ENCODE measurements around the gene ILF2. TPM values are rescaled to one million over a fixed set of nuclear protein-coding genes. Genes with fewer than 3 reads are reported as not detected.
A peak's percentile ranks its signal among the peaks of the same experiment; 100 is the strongest.

The ILF2 gene
- total and polyA plus RNA-seq, 3 experiments from 2014 or later, result 126 to 394 (median 379) TPM

DNA sequence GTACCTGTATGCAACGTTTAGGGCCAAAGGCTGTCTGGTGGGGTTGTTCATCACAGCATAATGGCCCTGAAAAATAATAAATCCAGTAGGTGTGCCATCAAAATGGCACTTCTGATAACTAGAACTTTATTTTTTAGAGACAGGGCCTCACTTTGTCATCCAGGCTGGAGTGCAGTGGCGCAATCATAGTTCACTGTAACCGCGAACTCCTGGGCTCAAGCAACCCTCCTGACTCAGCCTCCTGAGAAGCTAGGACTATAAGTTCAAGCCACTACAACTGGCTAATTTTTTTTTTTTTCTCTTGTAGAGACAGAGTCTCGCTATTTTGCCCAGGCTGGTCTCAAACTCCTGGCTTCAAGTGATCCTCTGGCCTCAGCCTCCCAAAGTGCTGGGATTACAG, 7.6 kb downstream of the ILF2 start:
- H3K9me3 Mint-ChIP-seq, result no peaks in the 10 kb centered on the region
- POLR2A ChIA-PET, result no interaction called here

DNA sequence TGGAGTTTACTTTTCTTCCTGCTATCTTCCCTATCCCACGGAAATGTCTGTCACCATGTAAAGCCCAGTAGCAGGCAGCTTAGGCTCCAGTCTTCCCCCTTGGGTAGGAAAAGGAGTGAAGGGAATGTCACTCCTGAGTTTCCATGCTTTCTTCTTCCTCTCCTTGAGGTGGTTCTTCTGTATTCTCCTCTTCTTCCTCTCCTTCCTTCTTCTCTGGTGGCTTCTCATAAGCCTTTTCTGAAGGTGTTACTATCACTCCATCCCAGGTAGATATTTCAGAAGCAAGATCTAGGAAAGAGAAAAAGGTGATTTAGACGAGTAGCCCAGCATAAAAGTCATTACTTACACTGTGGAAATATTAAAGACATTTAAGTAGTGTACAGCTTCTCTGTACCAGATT, 8.5 kb downstream of the ILF2 start:
- Mint-ChIP-seq H3K4me3 (peak overlapping the region in 2 of 7 donors; percentile 23 to 61), H3K27ac (peak overlapping the region in 3 of 8 donors; percentile 45 to 70 (median 56)), H3K27me3 (peaks cover 0 to 1% of the 10 kb centered on the region in 2 donors), H3K36me3 (peaks cover 17 to 79% (median 19%) of the 10 kb centered on the region in 3 donors), H3K4me1 (peaks cover 13 to 23% (median 18%) of the 10 kb centered on the region in 3 donors), H3K9me3 (no peaks in the 10 kb centered on the region)
- ChIA-PET POLR2A (no interaction called here), CTCF (interaction anchor here (1.8 kb wide), 1 partner anchor 15 kb away, joined by 8 read pairs; the partner anchor contains the start of gene NPR1)
- H3K4me1 ChIP-seq (ENCODE audit: insufficient read depth, low read length), result peaks cover 18% of the 10 kb centered on the region
- no peak for DNase-seq
- H3K9me3 ChIP-seq (ENCODE audit: low read length), result no peaks in the 10 kb centered on the region
- H3K27ac ChIP-seq (ENCODE audit: low read depth, low read length), result no peak overlapping the region
- H3K4me3 ChIP-seq (ENCODE audit: low read length), result no peak overlapping the region
- H3K27me3 ChIP-seq (ENCODE audit: insufficient read depth, low read length, poor library complexity, severe bottlenecking), result no peaks in the 10 kb centered on the region
- H3K36me3 ChIP-seq (ENCODE audit: insufficient read depth, low read length), result peaks cover 59% of the 10 kb centered on the region

More for the DNA sequence above, 7.6 kb downstream of the ILF2 start:
- Mint-ChIP-seq H3K27ac (peak overlapping the region in 1 of 8 donors; percentile 70), H3K4me1 (peaks cover 17 to 31% (median 26%) of the 10 kb centered on the region in 3 donors), H3K36me3 (peaks cover 24 to 88% (median 27%) of the 10 kb centered on the region in 3 donors), H3K4me3 (no peak overlapping the region), H3K27me3 (peaks cover 0 to 1% of the 10 kb centered on the region in 2 donors)
- Histone ChIP-seq H3K4me1 (ENCODE audit: insufficient read depth, low read length) (peaks cover 17% of the 10 kb centered on the region), H3K4me3 (ENCODE audit: low read length) (no peak overlapping the region), H3K9me3 (ENCODE audit: low read length) (no peaks in the 10 kb centered on the region), H3K27ac (ENCODE audit: low read depth, low read length) (no peak overlapping the region), H3K36me3 (ENCODE audit: insufficient read depth, low read length) (peaks cover 68% of the 10 kb centered on the region), H3K27me3 (ENCODE audit: insufficient read depth, low read length, poor library complexity, severe bottlenecking) (no peaks in the 10 kb centered on the region)
- DNase-seq, result no peak
- CTCF ChIA-PET, result interaction anchor here (1.8 kb wide), 1 partner anchor 14 kb away, joined by 8 read pairs; the partner anchor contains the start of gene NPR1

DNA sequence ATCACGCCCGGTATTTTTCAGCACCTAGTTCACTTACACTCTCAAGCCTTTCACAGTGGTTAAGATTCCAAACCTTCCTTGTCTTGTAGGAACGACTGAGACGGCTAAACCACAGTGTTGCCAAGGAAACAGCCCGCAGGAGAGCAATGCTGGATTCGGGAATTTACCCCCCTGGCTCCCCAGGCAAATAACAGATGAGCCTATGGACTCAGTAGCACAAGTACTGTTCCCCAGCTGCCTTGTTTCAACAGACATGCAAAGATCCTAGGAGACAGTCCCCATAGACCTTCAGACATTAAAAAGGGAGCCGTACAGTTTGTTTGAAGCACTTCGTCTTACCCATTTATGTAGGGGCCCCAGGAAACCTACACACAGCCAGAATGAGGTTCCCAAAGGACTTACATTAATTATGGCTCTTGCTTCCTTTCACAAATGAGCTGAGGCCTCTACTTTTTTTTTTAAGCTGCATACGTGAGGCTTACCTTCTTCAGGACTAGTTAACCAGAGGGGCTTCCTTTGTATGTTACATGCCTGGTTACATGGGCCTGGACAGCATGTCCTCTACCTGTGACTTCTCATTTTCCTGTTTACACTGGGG, 9.6 kb downstream of the ILF2 start:
- H3K36me3 Mint-ChIP-seq, result peaks cover 17 to 68% (median 17%) of the 10 kb centered on the region in 3 donors
- H3K36me3 ChIP-seq (ENCODE audit: insufficient read depth, low read length), result peaks cover 48% of the 10 kb centered on the region

DNA sequence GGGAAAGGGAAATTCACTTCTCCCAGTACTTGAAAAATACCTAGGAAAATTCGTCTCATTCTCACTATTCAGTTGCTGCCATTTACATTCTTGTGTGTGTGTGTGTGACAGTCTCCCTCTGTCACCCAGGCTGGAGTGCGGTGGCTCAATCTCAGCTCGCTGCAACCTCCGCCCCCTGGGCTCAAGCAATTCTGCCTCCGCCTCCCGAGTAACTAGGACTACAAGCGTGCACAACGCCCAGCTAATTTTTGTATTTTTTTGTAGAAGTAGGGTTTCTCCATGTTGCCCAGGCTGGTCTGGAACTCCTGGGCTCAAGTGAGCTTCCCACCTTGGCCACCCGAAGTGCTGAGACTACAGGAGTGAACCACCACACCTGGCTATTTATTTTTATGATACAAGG, 11.1 kb downstream of the ILF2 start:
- H3K4me1 ChIP-seq (ENCODE audit: insufficient read depth, low read length), result peaks cover 18% of the 10 kb centered on the region
- ChIA-PET CTCF (interaction anchor here (1.2 to 2.0 kb wide), 2 partner anchors 10 to 26 kb away, joined by 3 to 8 read pairs; partner anchors contain the start of genes CHTOP and ILF2), POLR2A (interaction anchor here (0.6 to 1.7 kb wide), 5 partner anchors 8 to 155 kb away, joined by 3 to 18 read pairs (median 3); partner anchors contain the start of genes CHTOP and ILF2)
- no peaks in the 10 kb centered on the region for H3K27me3 ChIP-seq (ENCODE audit: insufficient read depth, low read length, poor library complexity, severe bottlenecking)
- no peak for DNase-seq
- Mint-ChIP-seq H3K4me1 (peaks cover 13 to 21% (median 18%) of the 10 kb centered on the region in 3 donors), H3K9me3 (no peaks in the 10 kb centered on the region), H3K27ac (peak overlapping the region in 7 of 8 donors; percentile 49 to 96 (median 87)), H3K36me3 (peaks cover 11 to 53% (median 14%) of the 10 kb centered on the region in 3 donors), H3K27me3 (no peaks in the 10 kb centered on the region), H3K4me3 (peak overlapping the region; percentile 94 to 97 (median 96))
- H3K4me3 ChIP-seq (ENCODE audit: low read length), result peak overlapping the region; percentile 91
- peaks cover 33% of the 10 kb centered on the region for H3K36me3 ChIP-seq (ENCODE audit: insufficient read depth, low read length)
- no peaks in the 10 kb centered on the region for H3K9me3 ChIP-seq (ENCODE audit: low read length)
- H3K27ac ChIP-seq (ENCODE audit: low read depth, low read length), result peak overlapping the region; percentile 27

More for the DNA sequence above, 9.6 kb downstream of the ILF2 start:
- Histone ChIP-seq H3K4me3 (ENCODE audit: low read length) (no peak overlapping the region), H3K4me1 (ENCODE audit: insufficient read depth, low read length) (peaks cover 18% of the 10 kb centered on the region), H3K9me3 (ENCODE audit: low read length) (no peaks in the 10 kb centered on the region), H3K27me3 (ENCODE audit: insufficient read depth, low read length, poor library complexity, severe bottlenecking) (no peaks in the 10 kb centered on the region), H3K27ac (ENCODE audit: low read depth, low read length) (no peak overlapping the region)
- ChIA-PET POLR2A (no interaction called here), CTCF (interaction anchor here (1.8 kb wide), 1 partner anchor 16 kb away, joined by 8 read pairs; the partner anchor contains the start of gene NPR1)
- H3K4me3 Mint-ChIP-seq, result peak overlapping the region in 5 of 7 donors; percentile 19 to 65 (median 32)
- peaks cover 13 to 23% (median 18%) of the 10 kb centered on the region in 3 donors for H3K4me1 Mint-ChIP-seq
- peak overlapping the region in 3 of 8 donors; percentile 56 to 73 (median 60) for H3K27ac Mint-ChIP-seq
- no peaks in the 10 kb centered on the region for H3K9me3 Mint-ChIP-seq
- no peak for DNase-seq
- H3K27me3 Mint-ChIP-seq, result peaks cover 0 to 1% of the 10 kb centered on the region in 2 donors

DNA sequence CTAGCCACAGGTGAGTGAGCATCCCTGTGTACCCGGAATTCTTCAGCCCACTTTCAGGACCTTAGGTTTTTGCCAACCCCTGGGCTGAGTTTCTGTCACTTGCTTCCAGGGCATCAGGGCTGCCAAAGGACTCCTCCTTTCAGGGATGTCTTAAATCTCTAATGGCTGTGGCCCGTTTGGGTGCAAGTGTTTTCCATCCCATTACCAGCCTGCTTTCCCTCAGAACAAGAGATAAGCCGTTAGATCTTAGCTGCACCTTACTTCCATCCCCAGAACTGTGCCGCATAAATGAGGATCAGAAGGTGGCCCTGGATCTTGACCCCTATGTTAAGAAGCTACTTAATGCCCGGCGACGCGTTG, 11.6 kb downstream of the ILF2 start:
- POLR2A ChIA-PET, result interaction anchor here (0.8 to 1.7 kb wide), 5 partner anchors 9 to 116 kb away, joined by 3 to 18 read pairs (median 3); partner anchors contain the start of genes CHTOP, ILF2 and SLC27A3
- Mint-ChIP-seq H3K9me3 (no peaks in the 10 kb centered on the region), H3K36me3 (peaks cover 9 to 48% (median 10%) of the 10 kb centered on the region in 3 donors)

DNA sequence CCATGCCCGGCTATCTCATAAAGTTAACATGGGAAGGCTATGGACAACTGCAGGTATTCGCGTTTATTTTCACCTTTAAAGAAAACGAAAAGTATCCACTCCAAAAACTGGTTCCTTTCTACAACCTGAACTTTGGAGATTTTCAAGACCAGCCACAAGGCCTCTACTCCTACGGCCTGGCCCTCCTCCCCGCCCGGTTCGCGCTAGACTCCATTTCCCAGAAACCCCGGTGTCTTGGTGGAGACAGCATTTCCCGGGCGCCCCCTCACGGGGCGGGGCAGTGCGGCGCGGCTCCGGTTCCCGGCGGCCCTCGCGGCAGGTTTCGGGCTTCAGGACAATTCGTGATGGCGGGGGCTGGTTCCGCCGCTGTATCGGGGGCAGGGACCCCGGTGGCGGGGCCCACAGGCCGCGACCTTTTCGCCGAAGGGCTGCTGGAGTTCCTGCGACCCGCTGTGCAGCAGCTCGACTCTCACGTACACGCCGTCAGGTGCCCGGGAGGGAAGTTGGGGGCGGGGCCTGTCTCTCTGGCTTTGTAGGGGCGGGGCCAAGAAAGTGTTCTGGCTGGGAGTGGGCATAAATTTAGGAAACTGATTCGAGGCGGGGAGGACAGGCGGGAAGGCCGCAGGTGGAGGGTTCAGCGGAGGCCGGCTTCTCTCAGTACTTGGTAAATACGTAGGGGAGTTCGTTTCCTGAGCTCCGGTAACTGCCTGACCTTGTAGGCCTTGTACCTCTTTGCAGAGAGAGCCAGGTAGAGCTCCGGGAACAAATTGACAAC, 12.2 kb downstream of the ILF2 start, which contains the start of gene SNAPIN:
Gene SNAPIN (plus strand): TSS at position 304 of the 775 bp plus-strand sequence. CDS start 41 bp downstream, at position 345.
- peak; percentile 82 to 91 (median 84) for DNase-seq
- Histone ChIP-seq H3K27ac (ENCODE audit: low read depth, low read length) (peak within 1 kb of the TSS; percentile 86), H3K4me1 (ENCODE audit: insufficient read depth, low read length) (peaks cover 18% of the 10 kb centered on the region), H3K9me3 (ENCODE audit: low read length) (no peaks in the 10 kb centered on the region), H3K27me3 (ENCODE audit: insufficient read depth, low read length, poor library complexity, severe bottlenecking) (no peaks in the 10 kb centered on the region), H3K36me3 (ENCODE audit: insufficient read depth, low read length) (peaks cover 25% of the 10 kb centered on the region), H3K4me3 (ENCODE audit: low read length) (peak within 1 kb of the TSS; percentile 91)
- H3K4me1 Mint-ChIP-seq, result peaks cover 13 to 21% (median 18%) of the 10 kb centered on the region in 3 donors
- peak within 1 kb of the TSS; percentile 87 to 98 (median 96) for H3K27ac Mint-ChIP-seq
- POLR2A ChIA-PET, result interaction anchor here (0.6 to 1.7 kb wide), 6 partner anchors 9 to 117 kb away, joined by 3 to 18 read pairs (median 3); partner anchors contain the start of genes CHTOP, ILF2 and SLC27A3
- H3K27me3 Mint-ChIP-seq, result no peaks in the 10 kb centered on the region
- CTCF ChIA-PET, result interaction anchor here (0.6 to 2.0 kb wide), 4 partner anchors 11 to 71 kb away, joined by 3 to 8 read pairs (median 4); partner anchors contain the start of genes CHTOP and ILF2
- H3K4me3 Mint-ChIP-seq, result peak within 1 kb of the TSS; percentile 94 to 97 (median 96)
- H3K36me3 Mint-ChIP-seq, result peaks cover 6 to 42% (median 8%) of the 10 kb centered on the region in 3 donors
- no peaks in the 10 kb centered on the region for H3K9me3 Mint-ChIP-seq

More for the DNA sequence above, 11.6 kb downstream of the ILF2 start:
- Mint-ChIP-seq H3K4me3 (peak overlapping the region; percentile 94 to 97 (median 96)), H3K4me1 (peaks cover 13 to 21% (median 18%) of the 10 kb centered on the region in 3 donors), H3K27me3 (no peaks in the 10 kb centered on the region), H3K27ac (peak overlapping the region in 7 of 8 donors; percentile 26 to 96 (median 95))
- Histone ChIP-seq H3K27me3 (ENCODE audit: insufficient read depth, low read length, poor library complexity, severe bottlenecking) (no peaks in the 10 kb centered on the region), H3K4me1 (ENCODE audit: insufficient read depth, low read length) (peaks cover 18% of the 10 kb centered on the region), H3K9me3 (ENCODE audit: low read length) (no peaks in the 10 kb centered on the region), H3K4me3 (ENCODE audit: low read length) (peak overlapping the region; percentile 91), H3K27ac (ENCODE audit: low read depth, low read length) (peak overlapping the region; percentile 86), H3K36me3 (ENCODE audit: insufficient read depth, low read length) (peaks cover 30% of the 10 kb centered on the region)
- DNase-seq, result no peak
- CTCF ChIA-PET, result interaction anchor here (0.6 to 2.0 kb wide), 4 partner anchors 11 to 70 kb away, joined by 3 to 8 read pairs (median 4); partner anchors contain the start of genes CHTOP and ILF2

DNA sequence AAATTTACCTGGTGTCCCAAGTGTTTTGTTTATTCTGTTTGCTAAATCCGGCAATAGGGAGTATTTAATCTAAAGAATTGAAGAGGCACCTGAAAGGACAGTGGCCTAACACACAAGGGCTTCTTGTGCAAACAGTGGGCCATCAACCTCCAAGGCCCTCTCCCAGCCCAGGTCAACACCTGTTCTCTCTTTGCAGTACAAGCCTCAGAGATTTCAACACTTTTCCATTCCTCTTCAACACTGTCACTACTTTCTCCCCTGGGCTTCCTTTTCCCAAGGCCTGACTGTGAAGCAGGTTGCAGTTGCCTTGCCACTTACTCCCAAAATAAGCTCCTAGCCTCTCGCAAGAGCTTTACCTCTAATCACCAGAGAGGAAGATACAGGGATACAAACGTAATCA, 15.5 kb downstream of the ILF2 start:
- peaks cover 13 to 18% (median 17%) of the 10 kb centered on the region in 3 donors for H3K4me1 Mint-ChIP-seq
- CTCF ChIA-PET, result no interaction called here

More for the DNA sequence above, 15.5 kb downstream of the ILF2 start:
- Mint-ChIP-seq H3K27me3 (peaks cover 0 to 2% of the 10 kb centered on the region in 2 donors), H3K9me3 (no peaks in the 10 kb centered on the region), H3K27ac (peak overlapping the region in 1 of 8 donors; percentile 38), H3K36me3 (peaks cover 0 to 11% (median 0%) of the 10 kb centered on the region in 3 donors), H3K4me3 (no peak overlapping the region)
- Histone ChIP-seq H3K27ac (ENCODE audit: low read depth, low read length) (no peak overlapping the region), H3K9me3 (ENCODE audit: low read length) (no peaks in the 10 kb centered on the region), H3K4me3 (ENCODE audit: low read length) (no peak overlapping the region), H3K4me1 (ENCODE audit: insufficient read depth, low read length) (peaks cover 21% of the 10 kb centered on the region), H3K36me3 (ENCODE audit: insufficient read depth, low read length) (no peaks in the 10 kb centered on the region), H3K27me3 (ENCODE audit: insufficient read depth, low read length, poor library complexity, severe bottlenecking) (no peaks in the 10 kb centered on the region)
- DNase-seq, result no peak
- POLR2A ChIA-PET, result interaction anchor here (0.7 kb wide), 1 partner anchor 1396 kb away, joined by 5 read pairs; no protein-coding TSS in a partner anchor

Measured in CD8-positive, alpha-beta memory T cell (primary cell).